ENCODE results near the gene PMPCB.

The PMPCB gene

GRCh38 chr7:103336761-103337160 is 39.5 kb downstream of the PMPCB start:
- no peak for DNase-seq (ENCODE audit: low spot score)

GRCh38 chr7:103338864-103339263 is 41.6 kb downstream of the PMPCB start:
- DNase-seq (ENCODE audit: low spot score) = no peak

- no peak for DNase-seq (ENCODE audit: low spot score)
These were observed 44.2 kb downstream of the PMPCB start for GRCh38 chr7:103341466-103341865.

- DNase-seq (ENCODE audit: low spot score) = no peak
These were observed 46.1 kb downstream of the PMPCB start for GRCh38 chr7:103343332-103343731.

GRCh38 chr7:103343758-103344452 is 46.7 kb downstream of the PMPCB start:
- peak; percentile 31 for DNase-seq (ENCODE audit: low spot score)

GRCh38 chr7:103344453-103345149 is 47.4 kb downstream of the PMPCB start, which contains the start of gene DNAJC2:
Gene DNAJC2, minus strand, starts transcription at chr7:103344767. Its CDS starts 145 bp downstream, at chr7:103344622.
- peak; percentile 91 for DNase-seq (ENCODE audit: low spot score)

- no peak for DNase-seq (ENCODE audit: low spot score)
These were observed 49.2 kb downstream of the PMPCB start for GRCh38 chr7:103346396-103346795.

GRCh38 chr7:103347507-103348267 is 50.5 kb downstream of the PMPCB start, which contains the start of gene PSMC2:
Gene PSMC2, plus strand, starts transcription at chr7:103347643. Its CDS starts 69 bp downstream, at chr7:103347712.
- peak; percentile 91 for DNase-seq (ENCODE audit: low spot score)

GRCh38 chr7:103348452-103348851 is 51.2 kb downstream of the PMPCB start:
- no peak for DNase-seq (ENCODE audit: low spot score)

GRCh38 chr7:103348959-103349358 is 51.7 kb downstream of the PMPCB start:
- no peak for DNase-seq (ENCODE audit: low spot score)

- no peak for DNase-seq (ENCODE audit: low spot score)
These were observed 52.6 kb downstream of the PMPCB start for GRCh38 chr7:103349805-103350204.
